Sigmoid colon (tissue), 4 donors: ENCODE data around the gene ALDOA.

Experiments
- CTCF ChIP-seq, 4 experiments: fragments of 450-650 bp in 3 of 4; fragments of 200-600 bp in 1 of 4; IDR thresholded peaks; one replicate each; pipeline ENCODE4 v1.5.1; 2016 to 2019; ENCODE audit warnings: antibody characterized with exemption in 4 of 4, mild to moderate bottlenecking in 3 of 4, moderate library complexity in 2 of 4
- EP300 ChIP-seq, 4 donors: sonication (generic); formaldehyde crosslinking; IDR thresholded peaks; one replicate each; pipeline ENCODE4 v1.6.1; 2017; ENCODE audit warnings: antibody characterized with exemption in 4 of 4
- POLR2A ChIP-seq, 2 donors: fragments of 450-650 bp; IDR thresholded peaks; one replicate each; pipeline ENCODE4 v1.6.1; 2016; ENCODE audit warnings: antibody characterized with exemption in 2 of 2, mild to moderate bottlenecking in 2 of 2, moderate library complexity in 2 of 2

GRCh38 chr16:30078744-30079143 is 13.2 kb downstream of the ALDOA start:
- no peak for TF ChIP-seq EP300 (IDR thresholded peaks at IDR 0.05)
- no peak for TF ChIP-seq CTCF (IDR thresholded peaks at IDR 0.05)
- TF ChIP-seq POLR2A (IDR thresholded peaks at IDR 0.05) = no peak
